Stimulated activated CD8-positive, alpha-beta memory T cell treated with anti-CD3 and anti-CD28 coated beads, Interleukin-4, amount 100 ng/mL, for 48 hours (primary cell): ENCODE measurements around the gene BMP10.
"Not testable (repeated sequence)": the region's sequence is repeated elsewhere in the genome, so short reads cannot be mapped to it uniquely, and the experiment has no call there.

ENCODE experiments used
- DNase-seq: peaks from one replicate; pipeline ENCODE4 v3.0.0-alpha.2; 2020

BMP10 gene, protein sequence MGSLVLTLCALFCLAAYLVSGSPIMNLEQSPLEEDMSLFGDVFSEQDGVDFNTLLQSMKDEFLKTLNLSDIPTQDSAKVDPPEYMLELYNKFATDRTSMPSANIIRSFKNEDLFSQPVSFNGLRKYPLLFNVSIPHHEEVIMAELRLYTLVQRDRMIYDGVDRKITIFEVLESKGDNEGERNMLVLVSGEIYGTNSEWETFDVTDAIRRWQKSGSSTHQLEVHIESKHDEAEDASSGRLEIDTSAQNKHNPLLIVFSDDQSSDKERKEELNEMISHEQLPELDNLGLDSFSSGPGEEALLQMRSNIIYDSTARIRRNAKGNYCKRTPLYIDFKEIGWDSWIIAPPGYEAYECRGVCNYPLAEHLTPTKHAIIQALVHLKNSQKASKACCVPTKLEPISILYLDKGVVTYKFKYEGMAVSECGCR

DNA sequence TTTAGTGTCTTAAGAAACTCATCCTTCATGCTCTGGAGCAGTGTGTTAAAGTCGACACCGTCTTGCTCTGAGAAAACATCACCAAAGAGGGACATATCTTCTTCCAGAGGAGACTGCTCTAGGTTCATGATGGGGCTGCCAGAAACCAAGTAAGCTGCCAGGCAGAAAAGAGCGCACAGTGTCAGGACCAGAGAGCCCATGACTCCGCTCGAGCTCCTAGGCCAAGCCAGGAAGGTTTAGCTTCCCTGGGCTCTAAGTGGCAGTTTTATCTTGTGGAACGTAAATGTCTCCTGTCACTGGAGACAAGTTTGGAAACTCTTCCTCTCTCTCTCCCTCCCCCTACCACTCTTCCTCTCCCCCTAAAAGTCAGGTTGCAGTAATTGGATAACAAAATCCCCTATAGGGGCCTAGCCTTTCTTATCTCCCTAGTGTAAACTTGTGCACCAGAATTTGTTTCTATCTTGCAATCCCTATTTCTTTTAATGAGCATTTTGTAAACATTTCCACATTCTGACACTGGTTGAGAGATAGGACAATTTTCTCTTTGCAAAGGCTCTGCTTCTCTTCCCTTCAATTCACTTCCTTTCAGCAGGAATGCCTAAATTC is at the start of gene BMP10:
TSS of gene BMP10 (minus strand) at position 239 of the 606 bp plus-strand sequence. CDS start at position 200, 39 bp downstream.
- DNase-seq, result no peak

DNA sequence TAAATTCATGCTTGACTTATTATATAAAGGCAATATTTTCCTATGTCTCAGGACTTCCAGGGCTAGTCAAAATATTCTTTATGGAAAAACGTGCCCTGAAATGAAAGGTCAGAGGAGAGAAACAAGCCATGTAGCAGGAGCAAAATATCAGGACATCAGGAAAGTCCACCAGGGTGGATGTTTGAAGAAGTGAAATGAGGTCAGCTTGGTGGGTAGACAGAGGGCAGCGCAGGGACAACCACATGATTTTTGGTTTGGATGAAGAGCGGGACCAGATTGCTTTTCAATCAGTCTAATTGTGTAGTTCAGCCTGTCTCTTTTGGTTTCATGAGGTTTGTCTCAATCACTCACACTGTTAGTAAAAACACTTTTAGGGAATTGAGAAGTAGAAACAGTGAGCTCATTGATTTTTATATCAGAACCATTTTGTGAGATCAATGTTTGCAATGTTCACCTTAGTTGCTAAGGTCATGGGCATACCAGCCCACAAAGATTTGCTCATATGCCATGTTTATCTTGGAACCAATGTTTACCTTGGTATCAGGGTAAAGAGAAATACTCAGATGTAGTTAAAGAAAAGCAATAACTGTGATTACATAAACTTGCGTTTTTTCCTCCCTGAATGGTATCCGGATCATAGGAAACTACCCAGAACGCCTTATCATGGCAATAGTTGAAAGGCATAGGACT is 49.4 kb upstream of the BMP10 start:
- DNase-seq, result no peak

DNA sequence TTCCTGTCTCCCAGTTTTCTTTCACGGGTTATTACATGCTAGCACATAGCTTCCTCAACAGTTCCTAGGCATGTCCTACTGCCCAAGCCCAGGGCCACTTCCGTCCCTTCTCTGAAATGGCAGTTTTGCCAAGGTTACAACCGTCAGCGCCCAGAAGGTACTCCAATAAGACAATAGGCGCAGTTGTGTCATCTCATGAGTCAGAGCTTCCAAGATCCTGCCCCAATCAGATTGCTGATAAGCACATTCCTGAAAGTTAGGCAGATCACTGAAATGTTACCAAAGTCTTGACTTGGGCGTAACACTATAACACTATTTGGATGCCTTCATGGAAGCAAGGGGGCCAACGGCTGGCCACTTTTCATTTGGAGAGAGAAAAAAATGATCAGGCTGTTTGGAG is 47.3 kb upstream of the BMP10 start:
- no peak for DNase-seq

DNA sequence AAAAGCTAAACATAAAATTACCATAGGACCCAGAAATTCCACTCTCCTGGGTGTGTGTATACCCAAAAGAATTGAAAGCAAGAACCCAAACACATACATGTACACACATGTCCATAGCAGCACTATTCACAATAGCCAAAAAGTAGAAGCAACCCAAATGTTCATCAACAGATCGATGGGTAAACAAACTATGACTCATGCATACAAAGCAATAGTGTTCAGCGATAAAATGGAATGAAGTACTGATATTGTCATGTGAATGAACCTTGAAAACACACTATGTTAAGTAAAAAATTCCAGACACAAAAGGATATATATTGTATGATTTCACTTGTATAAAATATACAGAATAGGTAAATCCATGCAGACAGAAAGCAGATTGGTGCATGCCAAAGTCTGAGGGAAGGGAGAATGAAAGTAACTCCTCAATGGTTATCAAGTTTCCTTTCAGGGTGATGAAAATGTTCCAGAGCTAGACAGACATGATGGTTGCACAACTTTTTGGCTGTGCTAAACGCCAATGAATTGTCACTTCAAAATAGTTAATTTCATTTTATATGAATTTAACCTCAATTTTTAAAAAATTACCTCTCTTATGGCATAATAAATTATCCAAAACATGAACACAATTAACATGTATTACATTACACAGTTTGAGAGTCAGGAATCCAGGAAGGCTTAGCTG is 46.0 kb upstream of the BMP10 start:
- DNase-seq, result no peak

DNA sequence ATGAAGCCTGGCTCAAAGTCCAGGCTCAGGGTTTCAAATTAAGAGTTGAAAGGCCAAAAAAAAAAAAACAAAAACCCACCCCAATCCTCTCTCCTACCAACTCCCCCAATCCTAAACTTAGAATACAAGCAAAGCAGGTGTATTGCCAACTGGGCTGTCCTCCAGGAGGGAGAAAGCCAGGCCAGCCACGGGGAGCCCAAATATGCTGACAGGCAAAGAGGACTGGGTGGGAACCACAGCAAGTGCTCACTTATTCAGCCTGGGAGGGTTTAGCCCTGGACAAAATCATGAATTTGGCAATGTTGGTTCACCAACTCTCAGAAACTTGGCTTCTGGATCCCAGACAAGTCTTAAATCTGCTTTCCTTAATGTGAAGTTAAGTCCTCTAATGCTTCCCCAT is 45.0 kb upstream of the BMP10 start:
- no peak for DNase-seq

DNA sequence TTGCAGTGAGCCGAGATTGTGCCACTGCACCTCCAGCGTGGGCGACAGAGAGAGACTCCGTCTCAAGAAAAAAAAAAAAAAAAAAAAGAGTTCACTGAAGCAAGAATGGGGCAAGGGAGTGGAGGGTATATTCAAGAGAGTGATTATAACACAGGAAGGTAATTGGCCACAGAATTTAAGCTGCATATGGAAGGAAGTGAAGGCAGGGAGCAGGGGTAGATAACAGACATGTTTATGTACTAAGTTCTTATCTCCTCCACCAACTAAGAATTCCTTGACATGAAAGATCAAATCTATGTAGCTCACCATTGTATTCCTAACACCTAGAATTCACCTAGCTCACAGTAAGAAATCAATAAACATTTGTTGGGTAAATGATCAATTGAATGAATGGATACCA is 44.2 kb upstream of the BMP10 start:
- DNase-seq, result no peak

DNA sequence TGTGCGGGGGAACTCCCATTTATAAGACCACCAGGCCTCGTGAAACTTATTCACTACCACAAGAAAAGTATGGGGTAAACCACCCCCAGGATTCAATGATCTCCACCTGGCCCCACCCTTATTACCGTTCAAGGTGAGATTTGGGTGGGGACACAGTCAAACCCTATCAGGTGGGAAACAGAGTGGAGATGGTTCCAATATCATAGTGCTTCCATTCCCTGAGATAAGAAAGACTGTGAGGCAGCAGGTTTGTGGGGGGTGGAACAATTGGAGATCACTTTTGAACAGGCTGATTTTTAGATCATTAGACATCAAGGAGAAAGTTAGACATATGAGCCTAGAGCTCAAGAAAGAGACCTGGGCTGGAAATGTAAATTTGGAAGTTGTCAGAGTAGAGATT is 42.2 kb upstream of the BMP10 start:
- DNase-seq, result no peak

DNA sequence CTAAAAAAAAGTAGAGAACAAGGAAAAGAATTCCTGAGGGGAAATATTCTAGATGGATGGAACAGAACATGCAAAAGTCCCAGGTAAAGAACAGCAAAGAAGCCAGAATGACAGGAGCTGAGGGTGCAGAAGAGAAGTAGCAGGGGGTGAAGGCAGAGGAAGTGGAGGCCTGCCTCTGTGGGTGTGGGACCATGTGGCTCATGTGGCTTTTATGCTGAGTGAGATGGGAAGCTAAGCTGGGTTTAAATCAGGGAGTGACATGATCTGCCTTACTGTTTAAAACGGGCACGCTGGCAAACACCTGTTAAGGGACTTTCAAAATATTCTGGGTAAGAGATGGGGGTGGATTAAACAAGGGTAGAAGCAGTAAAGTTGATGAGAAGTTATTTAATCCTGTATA is 41.5 kb upstream of the BMP10 start:
- DNase-seq, result peak; percentile 57

DNA sequence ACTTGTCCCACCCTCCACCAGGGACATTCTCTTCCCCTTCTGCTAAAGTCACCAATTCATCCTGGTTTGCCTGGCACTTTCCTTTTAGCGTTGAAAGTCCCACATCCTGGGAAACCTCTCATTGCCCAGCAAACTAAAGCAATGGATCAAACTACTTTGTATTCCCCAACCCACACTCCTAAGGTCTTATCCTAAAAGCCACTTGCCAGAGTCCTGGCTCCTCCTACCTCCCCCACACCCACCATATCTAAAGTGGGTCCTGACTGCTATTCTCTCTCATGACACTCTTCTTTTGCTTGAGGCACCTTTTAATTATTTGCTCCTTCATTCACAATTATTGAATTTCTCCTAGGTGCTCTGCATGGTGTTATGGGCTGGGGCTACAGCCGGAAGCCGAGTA is 40.9 kb upstream of the BMP10 start:
- DNase-seq, result no peak

DNA sequence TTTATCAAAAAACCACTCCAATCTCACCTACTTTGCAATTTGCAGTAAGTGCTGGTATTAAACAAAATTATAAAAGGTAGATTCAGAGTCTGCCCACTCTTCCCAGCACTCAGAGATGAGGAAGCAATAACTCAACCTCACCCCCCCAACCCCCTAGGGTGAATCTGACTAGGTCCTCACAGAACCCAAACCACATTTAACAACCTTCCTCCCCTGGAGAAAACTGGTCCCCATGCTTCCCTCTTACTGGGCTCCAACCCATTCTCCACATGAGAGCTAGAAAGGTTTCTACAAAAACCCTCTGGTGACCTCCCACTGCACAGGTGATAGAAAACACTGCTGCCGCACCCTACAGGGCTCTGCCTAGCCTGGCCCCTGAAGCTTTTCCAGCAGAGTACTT is 40.5 kb upstream of the BMP10 start:
- no peak for DNase-seq

DNA sequence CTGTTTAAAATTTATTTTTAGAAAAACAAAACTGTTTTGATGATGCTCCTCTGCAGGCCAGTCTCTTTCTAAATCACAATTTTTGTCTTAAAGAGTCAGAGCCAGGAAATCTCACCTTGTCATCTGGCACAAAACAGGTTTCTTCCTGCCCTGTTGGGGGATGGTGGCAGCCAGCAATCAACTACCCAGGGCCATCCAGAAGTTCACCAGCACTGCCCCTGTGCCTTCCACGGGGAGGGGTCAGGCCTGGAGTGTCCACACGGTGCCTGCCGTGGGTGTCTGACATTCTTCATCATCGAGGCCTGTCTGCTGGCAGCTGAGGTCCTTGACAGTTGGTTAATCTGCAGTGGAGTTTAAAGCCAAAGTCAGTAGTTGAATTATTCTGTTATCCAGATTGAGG is 40.0 kb upstream of the BMP10 start:
- no peak for DNase-seq

DNA sequence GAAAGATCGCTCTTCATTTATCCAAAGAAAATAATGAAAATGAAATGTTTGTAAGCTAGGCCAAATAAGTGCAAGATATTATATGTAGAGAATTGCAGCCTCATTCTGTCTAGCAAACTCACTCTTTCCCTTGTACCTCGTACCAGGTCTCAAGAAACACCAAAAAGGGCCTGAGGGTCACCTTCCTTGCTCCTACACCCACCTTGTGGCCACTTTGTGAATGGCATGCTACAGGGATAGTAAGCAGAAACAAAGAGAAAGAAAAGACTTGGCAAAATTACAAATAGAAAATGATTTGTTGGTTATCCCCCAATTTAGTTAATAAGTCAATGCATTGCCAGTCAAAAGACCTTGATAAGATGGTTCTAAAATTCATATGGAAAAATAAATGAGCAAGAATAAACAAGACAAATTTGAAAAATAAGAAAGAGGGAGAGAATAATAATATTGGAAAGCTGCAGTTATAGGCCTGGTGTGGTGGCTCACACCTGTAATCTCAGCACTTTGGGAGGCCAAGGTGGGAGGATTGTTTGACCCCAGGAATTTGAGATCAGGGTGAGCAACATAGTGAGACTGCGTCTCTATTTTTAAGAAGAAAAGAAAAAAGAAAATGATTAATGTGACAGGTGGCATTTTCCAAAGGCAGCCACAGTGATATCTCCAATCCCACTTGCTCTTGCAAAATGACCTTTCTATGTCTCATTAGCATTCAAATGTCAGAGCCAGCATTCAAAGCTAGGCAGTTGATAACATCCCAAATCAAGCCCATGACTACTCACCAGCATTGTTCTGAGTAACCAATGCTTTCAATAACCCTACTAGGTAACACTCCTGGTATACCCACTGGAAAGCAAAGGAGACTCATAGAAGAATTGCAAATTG is 38.8 kb upstream of the BMP10 start:
- DNase-seq, result peak; percentile 87

DNA sequence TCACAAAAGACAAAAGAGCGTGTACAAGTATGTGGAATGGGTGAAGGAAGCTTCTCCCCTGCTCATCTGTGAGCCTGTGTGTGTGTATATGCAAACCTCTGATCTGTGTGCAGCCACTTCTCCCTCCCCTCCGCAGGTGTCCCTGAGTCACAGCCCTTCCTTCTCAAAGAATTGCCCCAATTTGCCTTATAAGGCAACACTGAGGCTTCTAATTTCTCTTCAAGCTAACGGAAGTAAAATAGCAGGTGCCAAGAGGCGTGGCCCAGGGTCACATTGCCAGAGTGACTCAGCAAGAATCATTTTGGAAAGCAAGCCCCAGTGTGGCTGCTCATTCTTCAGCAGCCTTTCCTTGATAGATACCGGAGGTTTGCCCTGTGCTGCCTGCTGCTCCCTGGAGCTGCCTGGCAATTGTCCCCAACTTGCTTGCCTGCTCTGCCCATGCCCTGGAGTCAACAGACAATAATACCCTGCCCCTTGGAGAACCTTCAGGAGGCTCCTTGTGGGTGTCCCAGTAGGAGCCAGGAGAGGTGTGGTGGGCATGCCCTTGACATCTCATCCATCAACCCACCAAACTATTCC is 37.3 kb upstream of the BMP10 start:
- DNase-seq, result peak; percentile 83

DNA sequence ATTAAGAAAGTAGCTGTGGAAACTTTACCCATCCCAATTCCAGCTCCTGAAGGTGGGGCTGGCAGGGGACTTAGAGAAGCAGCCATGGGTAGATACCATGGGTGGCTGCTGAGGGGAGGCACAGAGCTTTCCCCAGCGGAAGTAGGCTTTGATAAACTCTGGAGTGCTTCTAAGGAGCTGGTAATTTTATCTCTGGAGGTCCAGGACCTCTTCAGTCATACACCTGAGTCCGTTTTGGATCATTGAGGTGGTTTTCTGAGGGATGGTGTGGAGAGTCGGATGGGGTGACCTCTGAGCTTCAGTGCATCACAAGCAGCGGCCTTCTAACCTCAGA is 36.7 kb upstream of the BMP10 start:
- no peak for DNase-seq

DNA sequence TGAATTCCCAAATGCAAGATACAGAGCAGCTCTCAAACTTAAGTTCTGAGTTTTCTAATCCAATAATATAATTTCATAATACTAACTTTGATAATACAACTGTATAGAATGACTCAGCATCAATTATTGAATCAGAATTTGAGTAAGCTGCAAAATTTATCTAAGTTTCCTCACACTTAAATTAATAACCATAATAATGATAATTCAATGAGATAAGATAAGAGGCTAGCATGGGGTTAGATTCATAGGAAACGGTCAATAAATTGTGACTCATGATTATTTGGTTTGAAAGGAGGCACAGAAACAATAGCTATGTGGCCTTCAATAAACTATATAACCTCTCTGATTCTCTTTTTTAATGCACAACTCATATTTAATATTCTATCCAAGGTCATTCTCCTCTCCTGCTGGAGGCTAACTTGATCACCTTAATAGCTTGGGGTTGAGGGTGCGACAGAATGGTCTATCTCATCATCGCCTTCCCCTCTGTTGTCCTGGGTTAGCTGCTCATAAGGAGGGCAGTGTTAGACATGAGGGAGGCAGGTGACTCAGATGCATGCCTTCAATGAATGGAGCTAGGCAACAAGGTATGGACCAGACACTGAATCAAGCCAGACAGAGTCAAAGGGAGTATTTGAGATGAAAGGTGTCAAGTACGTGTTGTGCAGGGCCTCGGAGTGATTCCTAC is 36.2 kb upstream of the BMP10 start:
- no peak for DNase-seq

DNA sequence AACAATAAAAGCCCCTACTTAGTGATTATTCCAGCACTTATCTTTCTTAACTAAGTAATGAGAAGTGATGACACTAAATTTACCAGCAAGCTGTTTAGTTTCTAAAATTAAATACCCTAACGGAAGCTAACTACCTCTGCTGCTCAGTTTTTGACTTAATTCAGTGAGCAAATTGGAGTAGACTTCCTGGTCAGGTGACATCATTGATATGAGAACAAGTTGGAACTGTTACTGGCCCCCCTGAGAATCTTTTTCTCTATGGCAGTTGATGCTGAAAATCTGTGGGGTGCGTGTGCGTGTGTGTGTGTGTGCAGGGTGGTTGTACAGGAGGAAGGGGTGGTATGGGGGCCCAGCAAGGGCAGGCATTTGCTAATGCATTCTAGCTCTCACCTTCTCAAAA is 35.5 kb upstream of the BMP10 start:
- DNase-seq, result no peak

DNA sequence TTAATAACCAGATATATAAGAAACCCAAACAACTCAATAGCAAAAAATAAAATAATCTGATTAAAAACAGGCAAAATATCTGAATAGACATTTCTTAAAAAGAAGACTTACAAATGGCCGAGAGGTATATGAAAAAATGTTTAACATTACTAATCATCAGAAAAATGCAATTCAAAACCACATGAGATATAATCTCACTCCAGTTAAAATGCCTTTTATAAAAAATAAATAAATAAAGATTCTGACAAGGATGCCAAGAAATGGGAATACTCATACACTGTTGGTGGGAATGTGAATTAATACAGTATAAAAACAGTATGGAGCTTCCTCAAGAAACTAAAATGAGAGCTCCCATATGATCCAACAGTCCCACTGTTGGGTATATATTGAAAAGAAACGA is 33.9 kb upstream of the BMP10 start:
- no peak for DNase-seq

DNA sequence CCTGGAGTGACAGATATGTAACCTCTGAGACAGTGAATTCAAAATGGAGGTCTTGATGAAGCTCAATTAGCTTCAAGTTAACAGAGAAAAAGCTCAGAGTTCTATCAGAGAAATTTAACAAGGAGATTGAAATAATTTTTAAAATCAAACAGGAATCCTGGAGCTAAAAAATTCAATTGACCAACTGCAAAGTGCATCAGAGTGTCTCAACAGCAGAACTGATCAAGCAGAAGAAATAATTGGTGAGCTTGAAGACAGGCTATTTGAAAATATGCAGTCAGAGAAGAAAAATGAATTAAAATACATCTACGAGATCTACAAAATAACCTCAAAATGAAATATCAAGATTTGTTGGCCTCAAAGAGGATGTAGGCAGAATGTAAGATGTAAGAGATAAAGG is 30.4 kb upstream of the BMP10 start:
- DNase-seq, result no peak

DNA sequence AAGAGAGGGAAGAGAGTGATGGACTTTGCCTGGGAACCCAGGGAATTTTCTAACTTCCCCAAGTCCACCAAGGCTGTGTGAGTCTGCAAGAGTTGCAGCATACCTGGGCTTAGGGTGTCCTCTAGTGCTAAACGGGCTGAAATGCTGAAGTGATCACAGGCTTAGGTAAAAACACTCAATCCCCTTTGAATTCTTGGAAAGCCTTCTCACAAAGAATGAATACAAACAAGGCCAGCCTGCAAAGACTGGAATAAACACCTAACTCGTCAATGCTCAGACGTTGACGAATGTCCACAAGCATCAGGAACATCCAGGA is 30.0 kb upstream of the BMP10 start:
- DNase-seq, result no peak

DNA sequence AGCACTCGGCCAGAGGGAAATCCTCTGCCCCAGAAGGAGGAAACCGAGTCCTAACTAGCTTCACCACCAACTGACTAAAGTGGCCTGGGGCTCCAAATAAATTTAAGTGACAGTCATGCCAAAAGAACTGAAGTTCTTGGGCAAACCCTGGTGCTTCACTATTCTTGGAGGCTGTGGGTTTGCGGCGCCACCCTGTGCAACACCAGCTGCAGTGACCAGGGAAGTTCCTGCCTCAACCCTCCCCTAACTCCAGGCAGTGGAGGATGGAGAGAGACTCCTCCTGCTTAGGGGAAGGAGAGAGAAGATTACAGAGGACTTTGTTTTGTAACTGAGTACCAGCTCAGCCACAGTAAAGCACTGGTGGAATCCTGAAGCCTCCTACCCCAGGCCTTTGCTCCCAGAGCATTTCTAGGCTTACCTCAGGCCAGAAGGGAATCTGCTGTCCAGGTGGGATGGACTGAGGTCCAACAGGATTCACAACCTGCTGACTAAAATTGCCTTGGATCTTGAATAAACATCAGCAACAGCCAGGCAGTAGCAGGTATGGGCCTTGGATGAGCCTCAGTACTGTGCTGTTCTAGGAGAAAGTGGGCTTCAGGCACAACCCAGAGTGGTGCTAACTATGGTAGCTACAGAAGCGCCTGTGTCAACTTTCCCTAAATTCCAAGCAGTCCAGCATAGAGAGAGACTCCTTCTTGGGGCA is 29.4 kb upstream of the BMP10 start:
- no peak for DNase-seq

DNA sequence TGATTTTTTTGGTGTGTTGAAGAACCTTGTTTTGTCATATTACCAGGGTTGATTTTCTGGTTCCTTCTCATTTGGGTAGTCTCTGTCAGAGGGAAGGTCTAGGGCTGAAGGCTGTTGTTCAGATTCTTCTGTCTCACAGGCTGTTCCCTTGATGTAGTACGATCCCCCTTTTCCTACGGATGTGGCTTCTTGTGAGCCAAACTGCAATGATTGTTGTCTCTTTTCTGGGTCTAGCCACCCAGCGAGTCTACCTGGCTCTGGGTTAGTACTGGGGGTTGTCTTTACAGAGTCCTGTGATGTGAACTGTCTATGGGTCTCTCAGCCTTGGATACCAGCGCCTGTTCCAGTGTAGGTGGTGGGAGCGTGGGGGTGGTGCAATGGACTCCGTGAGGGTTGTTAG is 24.8 kb upstream of the BMP10 start:
- DNase-seq, result not testable (repeated sequence)
